AG10803 (cell line): ENCODE measurements around the gene PLXDC2.

Experiments used
- DNase-seq: peaks from one replicate; pipeline ENCODE4 v3.0.0; 2010; ENCODE audit warnings: low read depth
- H3K4me3 ChIP-seq: 2 replicates; pipeline ENCODE4 v1.5.1; 2011; ENCODE audit warnings: mild to moderate bottlenecking, low read length, control low read depth
- CTCF ChIP-seq: conservative IDR thresholded peaks from 2 replicates; pipeline ENCODE4 v1.5.1; 2011; ENCODE audit warnings: mild to moderate bottlenecking, low read length, control low read depth, inconsistent platforms

PLXDC2 gene

DNA sequence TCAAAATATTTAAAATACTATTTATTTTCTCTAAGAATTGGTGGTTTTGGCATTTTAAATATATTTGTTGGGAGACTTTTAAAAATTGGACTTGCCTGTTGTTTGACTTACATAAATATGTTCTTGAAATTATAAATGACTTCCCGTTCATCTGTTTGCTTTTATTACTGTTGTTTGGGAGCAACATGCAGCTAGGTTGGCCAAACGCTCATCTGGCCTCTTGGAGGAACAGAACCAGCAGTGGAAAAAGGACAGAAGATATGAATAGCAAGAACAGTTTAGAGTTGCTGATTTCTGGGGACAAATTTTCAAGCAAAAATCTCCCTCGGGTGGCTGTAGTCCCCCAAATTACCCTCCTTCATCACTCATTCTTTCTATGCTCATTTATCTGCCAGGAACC is 41.6 kb downstream of the PLXDC2 start:
- no peak overlapping the region for H3K4me3 ChIP-seq
- DNase-seq: no peak
- no peak for TF ChIP-seq CTCF

DNA sequence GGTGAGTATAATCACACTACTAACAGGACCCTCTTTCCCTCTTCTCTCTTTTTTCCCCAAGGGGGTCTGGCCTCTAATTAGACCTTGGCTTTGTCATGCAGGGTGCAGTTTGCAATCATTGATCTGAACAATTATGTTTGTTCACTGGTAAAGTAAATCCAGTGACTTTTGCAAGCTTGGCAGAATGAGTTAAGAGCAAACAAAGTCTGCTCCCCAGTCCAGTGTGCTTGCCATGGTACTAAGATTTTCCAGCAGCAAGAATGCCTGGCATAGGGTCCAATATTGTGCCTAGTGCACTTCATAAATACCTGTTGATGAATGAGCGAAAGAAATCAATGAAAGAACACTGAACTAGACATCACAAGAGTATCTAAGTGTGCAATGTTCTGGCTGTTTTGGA is 43.9 kb downstream of the PLXDC2 start:
- no peak overlapping the region for H3K4me3 ChIP-seq
- DNase-seq: no peak
- TF ChIP-seq CTCF: no peak

DNA sequence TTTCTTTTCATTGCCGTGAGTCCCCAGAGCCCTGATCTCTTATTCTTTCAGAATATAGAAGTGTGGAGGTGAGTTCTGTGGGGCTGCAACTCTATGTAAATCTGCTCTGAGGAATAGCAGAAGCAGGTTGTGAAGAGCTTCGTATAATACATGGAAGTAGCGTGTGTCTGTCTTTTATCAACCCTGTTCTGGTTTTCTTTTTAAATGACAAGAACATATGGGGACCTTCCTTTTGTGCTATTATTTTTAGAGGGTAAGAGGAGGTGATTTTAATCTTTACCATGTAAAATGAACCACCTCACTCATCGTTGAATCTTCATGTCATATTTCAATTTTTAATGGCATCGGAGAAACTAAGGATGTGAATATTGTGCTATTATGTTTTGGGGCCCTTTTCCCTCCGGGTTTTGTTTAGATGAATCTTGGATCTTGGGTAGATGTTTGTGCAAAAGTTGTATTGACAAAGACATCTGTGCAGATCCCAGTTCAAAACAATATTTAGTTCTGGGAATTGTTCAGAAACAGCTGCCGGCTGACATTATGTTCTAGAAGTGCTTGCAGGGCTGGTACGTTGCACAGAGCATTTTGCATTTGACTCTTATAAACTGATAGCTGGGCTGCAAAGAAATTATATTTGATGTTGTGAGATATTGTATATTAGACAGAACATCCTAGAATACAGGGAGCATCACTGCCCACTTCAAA is 46.7 kb downstream of the PLXDC2 start:
- H3K4me3 ChIP-seq: no peak overlapping the region
- TF ChIP-seq CTCF: no peak

GRCh38 chr10:19865676-19866075 is 49.4 kb downstream of the PLXDC2 start:
- H3K4me3 ChIP-seq: no peak overlapping the region
- TF ChIP-seq CTCF: no peak
- no peak for DNase-seq

More for the DNA sequence above, 46.7 kb downstream of the PLXDC2 start:
- DNase-seq: no peak

- H3K4me3 ChIP-seq: no peak overlapping the region
- no peak for TF ChIP-seq CTCF
- no peak for DNase-seq
Observed at GRCh38 chr10:19869370-19869769, 53.1 kb downstream of the PLXDC2 start.

- no peak for TF ChIP-seq CTCF
- no peak overlapping the region for H3K4me3 ChIP-seq
- no peak for DNase-seq
Observed at GRCh38 chr10:19872504-19873271, 56.5 kb downstream of the PLXDC2 start.

DNA sequence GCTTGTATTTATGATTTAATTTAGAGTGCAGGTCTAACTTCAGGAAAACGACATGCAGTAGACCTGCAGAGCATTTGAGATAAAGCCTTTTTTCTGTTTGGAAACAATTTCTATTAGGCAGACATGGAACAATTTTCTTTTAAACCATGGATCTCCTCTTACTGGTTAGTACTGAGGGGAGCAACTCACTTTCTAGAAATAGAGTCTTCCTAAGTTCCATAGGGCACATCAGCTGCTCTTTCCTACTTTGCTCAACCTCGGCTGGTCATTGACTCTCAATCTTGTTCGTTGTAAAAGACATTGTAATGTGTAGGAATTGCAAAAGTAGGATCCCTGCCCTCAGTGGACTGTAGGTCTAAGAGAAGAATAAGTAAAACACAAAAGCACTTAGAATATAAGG is 58.0 kb downstream of the PLXDC2 start:
- no peak for DNase-seq
- no peak overlapping the region for H3K4me3 ChIP-seq
- TF ChIP-seq CTCF: no peak
